NCI-H2029 (cell line): ENCODE results near the gene SLC7A6OS.

Source experiments
- DNase-seq: peaks from one replicate; lab custom pipeline; 2025; lab: John Stamatoyannopoulos, UW

Gene SLC7A6OS

GRCh38 chr16:68253721-68254120, 57.0 kb downstream of the SLC7A6OS start:
- DNase-seq: no peak

GRCh38 chr16:68252383-68252782, 58.4 kb downstream of the SLC7A6OS start:
- DNase-seq: no peak

DNA sequence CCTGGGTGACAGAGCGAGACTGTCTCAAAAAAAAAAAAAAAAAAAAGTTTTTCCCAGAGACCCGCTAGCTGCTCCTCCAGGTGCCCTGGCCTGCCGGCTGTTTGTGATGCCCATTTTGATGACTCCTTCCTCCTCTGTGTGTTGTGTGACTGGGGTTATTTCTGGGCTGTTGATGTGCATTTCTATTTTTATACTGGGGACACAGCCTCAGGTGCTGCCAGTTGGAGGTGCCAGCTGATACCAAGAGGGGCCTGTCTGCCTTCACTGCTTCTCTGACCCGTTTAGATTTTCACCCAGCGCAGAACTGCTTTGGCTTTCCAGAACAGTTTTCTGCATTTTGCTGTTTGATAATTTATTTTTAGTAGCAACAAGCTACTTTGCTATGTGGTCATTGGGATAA, 58.9 kb downstream of the SLC7A6OS start:
- no peak for DNase-seq

DNA sequence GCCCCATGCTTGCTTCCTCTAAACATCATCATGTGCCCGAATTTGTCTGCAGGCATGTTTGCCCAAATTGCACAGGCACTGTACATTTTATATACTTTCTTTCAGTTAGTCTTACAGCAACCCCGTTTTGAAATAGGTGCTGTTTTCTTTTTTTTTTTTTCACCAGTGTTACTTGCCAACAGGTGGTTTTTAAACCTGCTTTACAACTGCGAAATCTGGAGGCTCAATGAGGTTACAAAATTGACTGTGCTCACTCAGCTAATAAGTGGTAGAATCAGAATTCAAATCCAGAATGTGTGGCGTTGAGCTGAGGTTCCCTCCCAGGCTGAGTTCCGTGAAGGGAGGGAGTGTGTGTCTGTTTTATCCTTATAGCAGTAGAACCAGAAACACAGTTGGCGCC, 59.8 kb downstream of the SLC7A6OS start:
- no peak for DNase-seq

- no peak for DNase-seq
Observed at GRCh38 chr16:68249371-68249770, 61.4 kb downstream of the SLC7A6OS start.
